Measurements from ENCODE around the gene LEMD3. TPM values are rescaled to one million over a fixed set of nuclear protein-coding genes. Genes with fewer than 3 reads are reported as not detected.

Gene LEMD3
- total RNA-seq, 4 donors from 2014 or later: 14.0 to 29.4 (median 14.7) TPM

DNA sequence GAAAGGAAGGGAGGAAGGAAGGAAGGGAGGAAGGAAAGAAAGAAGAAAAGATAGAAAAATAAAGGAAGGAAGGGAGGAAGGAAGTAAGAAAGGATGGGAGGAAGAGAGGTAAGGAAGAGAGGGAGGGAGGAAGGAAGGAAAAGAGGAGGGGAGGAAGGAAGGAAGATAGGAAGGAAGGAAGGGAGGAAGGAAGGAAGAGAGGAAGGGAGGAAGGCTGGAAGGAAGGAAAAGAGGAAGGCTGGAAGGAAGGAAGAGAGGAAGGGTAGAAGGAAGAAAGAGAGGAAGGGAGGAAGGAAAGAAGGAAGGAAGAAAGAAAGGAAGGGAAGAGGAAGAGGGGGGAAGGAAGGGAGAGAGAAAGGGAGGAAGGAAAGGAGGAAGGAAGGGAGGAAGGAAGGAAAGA is 35.5 kb upstream of the LEMD3 start:
- H3K36me3 ChIP-seq: no peaks in the 10 kb centered on the region
- H3K9me3 ChIP-seq: no peaks in the 10 kb centered on the region
- ATAC-seq (no peak), DNase-seq (no peak)
- intact Hi-C loops (cut with DNase I; ENCODE audit: low total_unique reads): no loop called here
- no peak overlapping the region for H3K27ac ChIP-seq
- in situ Hi-C loops (cut with MboI; ENCODE audit: low sequenced_read_pairs in 4 of 4): no loop called here
- H3K27me3 ChIP-seq: no peaks in the 10 kb centered on the region
- H3K4me1 ChIP-seq: no peaks in the 10 kb centered on the region
- no peak overlapping the region for H3K4me3 ChIP-seq
- no peak for TF ChIP-seq POLR2A (IDR thresholded peaks at IDR 0.05)
- TF ChIP-seq, protein P1, sequence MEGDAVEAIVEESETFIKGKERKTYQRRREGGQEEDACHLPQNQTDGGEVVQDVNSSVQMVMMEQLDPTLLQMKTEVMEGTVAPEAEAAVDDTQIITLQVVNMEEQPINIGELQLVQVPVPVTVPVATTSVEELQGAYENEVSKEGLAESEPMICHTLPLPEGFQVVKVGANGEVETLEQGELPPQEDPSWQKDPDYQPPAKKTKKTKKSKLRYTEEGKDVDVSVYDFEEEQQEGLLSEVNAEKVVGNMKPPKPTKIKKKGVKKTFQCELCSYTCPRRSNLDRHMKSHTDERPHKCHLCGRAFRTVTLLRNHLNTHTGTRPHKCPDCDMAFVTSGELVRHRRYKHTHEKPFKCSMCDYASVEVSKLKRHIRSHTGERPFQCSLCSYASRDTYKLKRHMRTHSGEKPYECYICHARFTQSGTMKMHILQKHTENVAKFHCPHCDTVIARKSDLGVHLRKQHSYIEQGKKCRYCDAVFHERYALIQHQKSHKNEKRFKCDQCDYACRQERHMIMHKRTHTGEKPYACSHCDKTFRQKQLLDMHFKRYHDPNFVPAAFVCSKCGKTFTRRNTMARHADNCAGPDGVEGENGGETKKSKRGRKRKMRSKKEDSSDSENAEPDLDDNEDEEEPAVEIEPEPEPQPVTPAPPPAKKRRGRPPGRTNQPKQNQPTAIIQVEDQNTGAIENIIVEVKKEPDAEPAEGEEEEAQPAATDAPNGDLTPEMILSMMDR (IDR thresholded peaks at IDR 0.05 in 4 of 5, conservative IDR thresholded peaks at IDR 0.05 in 1 of 5): no peak

DNA sequence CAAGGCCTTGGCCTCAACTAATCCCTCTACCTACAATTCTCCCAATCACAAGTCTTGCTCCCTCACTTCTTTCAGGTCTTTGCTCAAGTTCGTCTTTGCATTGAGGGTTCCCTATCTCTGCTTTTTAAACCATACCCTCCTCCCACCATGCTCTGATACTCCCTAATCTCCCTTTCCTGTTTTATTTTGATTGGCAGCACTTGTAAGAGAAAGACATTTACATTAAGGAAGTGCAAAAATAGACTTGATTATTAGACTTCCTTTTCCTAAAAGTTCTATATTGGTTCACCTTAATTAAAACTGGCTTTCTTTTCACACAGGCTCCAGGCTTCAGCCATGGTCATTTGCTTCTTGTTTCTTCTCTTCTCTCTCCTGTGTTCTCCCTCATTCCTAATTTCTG is 30.0 kb upstream of the LEMD3 start:
- in situ Hi-C loops (cut with MboI; ENCODE audit: low sequenced_read_pairs in 4 of 4): no loop called here
- intact Hi-C loops (cut with DNase I; ENCODE audit: low total_unique reads): no loop called here
- ATAC-seq (no peak), DNase-seq (no peak)
- Histone ChIP-seq H3K36me3 (no peaks in the 10 kb centered on the region), H3K27ac (no peak overlapping the region), H3K4me1 (no peaks in the 10 kb centered on the region), H3K9me3 (no peaks in the 10 kb centered on the region), H3K27me3 (no peaks in the 10 kb centered on the region), H3K4me3 (no peak overlapping the region)
- TF ChIP-seq, protein P1 (IDR thresholded peaks at IDR 0.05 in 4 of 5, conservative IDR thresholded peaks at IDR 0.05 in 1 of 5): no peak
- no peak for TF ChIP-seq POLR2A (IDR thresholded peaks at IDR 0.05)

DNA sequence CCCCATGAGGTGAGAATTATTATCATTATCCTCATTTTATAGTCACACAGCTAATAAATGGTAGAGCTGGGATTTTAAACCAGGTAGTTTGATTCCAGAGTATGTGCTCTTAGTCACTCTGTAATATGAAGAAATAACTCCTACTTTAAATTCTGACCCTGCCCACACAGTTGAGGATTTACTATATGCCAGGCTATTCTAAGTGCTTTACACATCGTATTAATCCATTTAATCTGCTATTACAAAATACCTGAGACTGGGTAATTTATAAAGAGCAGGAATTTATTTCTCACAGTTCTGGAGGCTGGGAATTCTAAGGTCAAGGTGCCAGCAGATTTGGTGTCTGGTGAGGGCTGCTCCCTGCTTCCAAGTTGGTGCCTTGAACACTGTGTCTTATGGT is 28.6 kb upstream of the LEMD3 start:
- no peaks in the 10 kb centered on the region for H3K27me3 ChIP-seq
- in situ Hi-C loops (cut with MboI; ENCODE audit: low sequenced_read_pairs in 4 of 4): no loop called here

DNA sequence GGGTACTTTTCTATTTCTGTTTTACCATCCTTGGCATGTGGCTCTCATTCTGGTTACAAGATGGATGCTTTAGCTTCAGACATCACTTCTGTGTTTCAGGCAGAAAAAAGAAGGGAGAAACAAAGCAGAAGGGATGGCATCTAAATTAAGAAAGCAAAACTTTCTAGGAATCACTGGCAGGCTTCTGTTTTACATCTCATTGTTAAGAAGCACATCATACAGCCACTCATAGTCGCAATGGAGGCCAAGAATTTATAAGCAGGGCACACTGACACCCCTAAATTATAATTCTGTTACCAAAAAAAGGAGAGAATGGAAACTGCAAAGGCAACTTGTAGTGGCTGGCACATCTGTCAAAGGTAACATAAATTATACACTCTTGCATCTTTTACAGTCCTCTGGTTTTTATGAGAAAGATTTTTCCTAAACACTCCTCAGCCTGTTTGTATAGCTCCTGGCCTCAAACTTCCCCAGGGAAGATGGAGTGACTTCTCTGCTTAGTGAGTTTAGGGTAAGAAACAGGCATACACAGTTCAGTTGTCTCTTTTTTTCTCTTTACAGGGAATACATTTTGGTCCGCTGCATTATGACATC is 22.0 kb upstream of the LEMD3 start:
- Histone ChIP-seq H3K9me3 (no peaks in the 10 kb centered on the region), H3K4me1 (no peaks in the 10 kb centered on the region), H3K27ac (no peak overlapping the region), H3K4me3 (no peak overlapping the region), H3K36me3 (no peaks in the 10 kb centered on the region), H3K27me3 (no peaks in the 10 kb centered on the region)
- ATAC-seq (no peak), DNase-seq (no peak)
- intact Hi-C loops (cut with DNase I; ENCODE audit: low total_unique reads): no loop called here
- TF ChIP-seq POLR2A (IDR thresholded peaks at IDR 0.05): no peak
- TF ChIP-seq, protein P1 (IDR thresholded peaks at IDR 0.05 in 4 of 5, conservative IDR thresholded peaks at IDR 0.05 in 1 of 5): no peak
- in situ Hi-C loops (cut with MboI; ENCODE audit: low sequenced_read_pairs in 4 of 4): no loop called here

More for the DNA sequence above, 28.6 kb upstream of the LEMD3 start:
- no peak overlapping the region for H3K27ac ChIP-seq
- H3K9me3 ChIP-seq: no peaks in the 10 kb centered on the region
- H3K36me3 ChIP-seq: no peaks in the 10 kb centered on the region
- ATAC-seq: no peak
- H3K4me1 ChIP-seq: no peaks in the 10 kb centered on the region
- intact Hi-C loops (cut with DNase I; ENCODE audit: low total_unique reads): no loop called here
- TF ChIP-seq, protein P1 (IDR thresholded peaks at IDR 0.05 in 4 of 5, conservative IDR thresholded peaks at IDR 0.05 in 1 of 5): no peak
- no peak for TF ChIP-seq POLR2A (IDR thresholded peaks at IDR 0.05)
- DNase-seq: no peak
- H3K4me3 ChIP-seq: no peak overlapping the region

DNA sequence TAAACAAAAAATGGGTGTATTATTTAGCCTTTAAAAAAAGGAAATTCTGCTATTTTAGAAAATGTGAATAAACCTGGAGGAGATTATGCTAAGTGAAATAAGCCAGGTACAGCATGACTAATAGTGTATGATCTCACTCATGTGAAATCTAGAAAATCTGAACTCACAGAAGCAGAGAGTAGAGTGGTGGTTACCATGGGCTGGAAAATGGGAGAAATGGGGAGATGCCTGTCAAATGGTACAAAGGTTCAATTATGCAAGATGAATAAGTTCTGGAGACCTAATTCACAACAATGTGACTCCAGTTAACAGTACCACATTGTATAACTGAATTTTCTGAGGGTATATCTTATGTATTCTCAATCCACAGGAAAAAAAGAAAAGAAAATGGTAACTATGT is 17.4 kb upstream of the LEMD3 start:
- Histone ChIP-seq H3K4me3 (no peak overlapping the region), H3K4me1 (no peaks in the 10 kb centered on the region), H3K27me3 (no peaks in the 10 kb centered on the region), H3K27ac (no peak overlapping the region), H3K9me3 (no peaks in the 10 kb centered on the region), H3K36me3 (no peaks in the 10 kb centered on the region)
- in situ Hi-C loops (cut with MboI; ENCODE audit: low sequenced_read_pairs in 4 of 4) (no loop called here), intact Hi-C loops (cut with DNase I; ENCODE audit: low total_unique reads) (no loop called here)
- TF ChIP-seq, protein P1 (IDR thresholded peaks at IDR 0.05 in 4 of 5, conservative IDR thresholded peaks at IDR 0.05 in 1 of 5): no peak
- TF ChIP-seq POLR2A (IDR thresholded peaks at IDR 0.05): no peak
- DNase-seq (no peak), ATAC-seq (no peak)
